HepG2 (cell line): Measurements from ENCODE around the gene PRKAR1A. TPM values are rescaled to one million over a fixed set of nuclear protein-coding genes. Genes with fewer than 3 reads are reported as not detected.
A peak's percentile ranks its signal among the peaks of the same experiment; 100 is the strongest.

Experiments
- AKNA ChIP-seq: sonication (generic); formaldehyde crosslinking; IDR thresholded peaks from 2 replicates; pipeline ENCODE4 v1.4.0; 2020; ENCODE audit warnings: missing genetic modification reagents, borderline replicate concordance
- CREB1 ChIP-seq, 2 experiments: fragments of 450-650 bp in 1 of 2; IDR thresholded peaks; 2 replicates each; pipeline ENCODE4 v1.6.1; 2016 to 2017; ENCODE audit warnings: control low read depth in 1 of 2, mild to moderate bottlenecking in 1 of 2, missing compliant biosample characterization in 1 of 2, missing genetic modification characterization in 1 of 2
- DNMT1 ChIP-seq: sonication (generic); formaldehyde crosslinking; IDR thresholded peaks from 2 replicates; pipeline ENCODE4 v1.5.1; 2020; ENCODE audit warnings: mild to moderate bottlenecking, missing genetic modification reagents
- FOXC1 ChIP-seq: sonication (generic); formaldehyde crosslinking; IDR thresholded peaks from 2 replicates; pipeline ENCODE4 v1.8.0; 2022; ENCODE audit warnings: mild to moderate bottlenecking, missing genetic modification reagents, borderline replicate concordance
- GRHL1 ChIP-seq: sonication (generic); formaldehyde crosslinking; conservative IDR thresholded peaks from 2 replicates; pipeline ENCODE4 v1.8.0; 2022; ENCODE audit warnings: missing genetic modification reagents
- KAT7 ChIP-seq: IDR thresholded peaks from 2 replicates; pipeline ENCODE4 v1.6.1; 2018; ENCODE audit warnings: borderline replicate concordance, missing compliant biosample characterization
- KDM5B ChIP-seq: sonication (generic); formaldehyde crosslinking; IDR thresholded peaks from 2 replicates; pipeline ENCODE4 v1.4.0; 2020; ENCODE audit warnings: missing genetic modification reagents, mild to moderate bottlenecking, borderline replicate concordance
- MIER3 ChIP-seq: IDR thresholded peaks from 2 replicates; pipeline ENCODE4 v1.6.1; 2016; ENCODE audit warnings: missing compliant biosample characterization, borderline replicate concordance
- MLXIP ChIP-seq: sonication (generic); formaldehyde crosslinking; IDR thresholded peaks from 2 replicates; pipeline ENCODE4 v1.9.0; 2021; ENCODE audit warnings: missing genetic modification reagents, borderline replicate concordance
- NFE2L2 ChIP-seq: fragments of 150-350 bp; IDR thresholded peaks from 2 replicates; pipeline ENCODE4 v1.6.1; 2014; ENCODE audit warnings: low read length
- TARDBP ChIP-seq: sonication (generic); formaldehyde crosslinking; IDR thresholded peaks from 2 replicates; pipeline ENCODE4 v1.8.0; 2022; ENCODE audit warnings: mild to moderate bottlenecking, missing genetic modification reagents
- ZBTB46 ChIP-seq: sonication (generic); formaldehyde crosslinking; IDR thresholded peaks from 2 replicates; pipeline ENCODE4 v1.4.0; 2020; ENCODE audit warnings: mild to moderate bottlenecking, missing genetic modification reagents, borderline replicate concordance
- ZNF20 ChIP-seq: sonication (generic); formaldehyde crosslinking; IDR thresholded peaks from 2 replicates; pipeline ENCODE4 v1.4.0; 2020; ENCODE audit warnings: mild to moderate bottlenecking, moderate library complexity, missing genetic modification reagents
- ZNF326 ChIP-seq: sonication (generic); formaldehyde crosslinking; IDR thresholded peaks from 2 replicates; pipeline ENCODE4 v1.4.0; 2020; ENCODE audit warnings: missing genetic modification reagents, borderline replicate concordance
- ZNF567 ChIP-seq: sonication (generic); formaldehyde crosslinking; IDR thresholded peaks from 2 replicates; pipeline ENCODE4 v1.8.1; 2023; ENCODE audit warnings: mild to moderate bottlenecking, missing genetic modification reagents, borderline replicate concordance
- polyA plus RNA-seq, 8 experiments: library from polyadenylated mRNA; depleted of rRNA in 3 of 8; stranded (reverse) in 7 of 8; unstranded in 1 of 8; fragments of >200 nt; fragmentation: Illumina TruSeq in 4 of 8; extraction: Trizol in 4 of 8; gene quantifications; 2 replicates each; pipeline versions ENCODE4 v1.2.1 to v1.2.3, GENCODE V29; 2011 to 2016; ENCODE audit warnings: low read depth in 4 of 8, missing spikeins in 1 of 8, mixed read lengths in 1 of 8; ENCODE audit not compliant: insufficient read depth in 1 of 8
- total RNA-seq, 5 experiments: library from RNA; depleted of rRNA; stranded (reverse); fragments of >200 nt; fragmentation: Illumina TruSeq; extraction: Trizol; gene quantifications; 2 replicates each; pipeline ENCODE4 v1.2.3, GENCODE V29; 2016; ENCODE audit warnings: low read depth in 1 of 5

The PRKAR1A gene
- total and polyA plus RNA-seq, 2 of the 13 experiments (the other 11 are each of a cell fraction or from before 2014, with no cell fraction given) = 265 to 266 TPM

- TF ChIP-seq MLXIP (CRISPR knock-in tag) = no peak
- 0 out of 2 replicates have a peak, but pooled peaks have one; percentile 69 for TF ChIP-seq DNMT1 (CRISPR knock-in tag)
- no peak; the same call in 1 of the 2 replicates for TF ChIP-seq ZNF567
- peak; percentile 88 for TF ChIP-seq KAT7 (CRISPR knock-in tag)
- TF ChIP-seq TARDBP (CRISPR knock-in tag) = peak; percentile 68; the same call in 1 of the 2 replicates
- peak; percentile 79; the same call in 1 of the 2 replicates for TF ChIP-seq ZBTB46
- TF ChIP-seq FOXC1 (CRISPR knock-in tag) = no peak; the same call in 1 of the 2 replicates
- TF ChIP-seq GRHL1 (CRISPR knock-in tag) = no peak
- TF ChIP-seq MIER3 (CRISPR knock-in tag) = no peak
- no peak for TF ChIP-seq CREB1 (IDR thresholded peaks at IDR 0.05)
- no peak for TF ChIP-seq CREB1 (CRISPR knock-in tag; IDR thresholded peaks at IDR 0.05)
- TF ChIP-seq KDM5B (CRISPR knock-in tag) = peak; percentile 97
- no peak for TF ChIP-seq AKNA
- no peak for TF ChIP-seq NFE2L2
- TF ChIP-seq ZNF326 = no peak
- TF ChIP-seq ZNF20 = peak; percentile 82; the same call in 1 of the 2 replicates
Observed at GRCh38 chr17:68600067-68600930, 88.1 kb downstream of the PRKAR1A start (continued).
